ENCODE results near the gene LARGE1. TPM values are rescaled to one million over a fixed set of nuclear protein-coding genes. Genes with fewer than 3 reads are reported as not detected.

LARGE1 gene
- total RNA-seq, 1 donor from 2014 or later = 35.7 TPM

GRCh38 chr22:33706100-33706499 lies 214.2 kb downstream of the LARGE1 start:
- peaks cover 6% of the 10 kb centered on the region for H3K36me3 Mint-ChIP-seq
- TF ChIP-seq, protein P1, sequence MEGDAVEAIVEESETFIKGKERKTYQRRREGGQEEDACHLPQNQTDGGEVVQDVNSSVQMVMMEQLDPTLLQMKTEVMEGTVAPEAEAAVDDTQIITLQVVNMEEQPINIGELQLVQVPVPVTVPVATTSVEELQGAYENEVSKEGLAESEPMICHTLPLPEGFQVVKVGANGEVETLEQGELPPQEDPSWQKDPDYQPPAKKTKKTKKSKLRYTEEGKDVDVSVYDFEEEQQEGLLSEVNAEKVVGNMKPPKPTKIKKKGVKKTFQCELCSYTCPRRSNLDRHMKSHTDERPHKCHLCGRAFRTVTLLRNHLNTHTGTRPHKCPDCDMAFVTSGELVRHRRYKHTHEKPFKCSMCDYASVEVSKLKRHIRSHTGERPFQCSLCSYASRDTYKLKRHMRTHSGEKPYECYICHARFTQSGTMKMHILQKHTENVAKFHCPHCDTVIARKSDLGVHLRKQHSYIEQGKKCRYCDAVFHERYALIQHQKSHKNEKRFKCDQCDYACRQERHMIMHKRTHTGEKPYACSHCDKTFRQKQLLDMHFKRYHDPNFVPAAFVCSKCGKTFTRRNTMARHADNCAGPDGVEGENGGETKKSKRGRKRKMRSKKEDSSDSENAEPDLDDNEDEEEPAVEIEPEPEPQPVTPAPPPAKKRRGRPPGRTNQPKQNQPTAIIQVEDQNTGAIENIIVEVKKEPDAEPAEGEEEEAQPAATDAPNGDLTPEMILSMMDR (IDR thresholded peaks at IDR 0.05; ENCODE audit: unreplicated experiment) = no peak
- H3K4me1 Mint-ChIP-seq = peaks cover 12% of the 10 kb centered on the region
- DNase-seq (ENCODE audit: low spot score in 2 of 2, unreplicated experiment in 2 of 2) = no peak
- H3K27ac Mint-ChIP-seq = no peak overlapping the region
- no peak overlapping the region for H3K4me3 Mint-ChIP-seq
- H3K9me3 Mint-ChIP-seq = peaks cover 18% of the 10 kb centered on the region
- H3K27me3 Mint-ChIP-seq (ENCODE audit: low read depth) = no peaks in the 10 kb centered on the region

DNA sequence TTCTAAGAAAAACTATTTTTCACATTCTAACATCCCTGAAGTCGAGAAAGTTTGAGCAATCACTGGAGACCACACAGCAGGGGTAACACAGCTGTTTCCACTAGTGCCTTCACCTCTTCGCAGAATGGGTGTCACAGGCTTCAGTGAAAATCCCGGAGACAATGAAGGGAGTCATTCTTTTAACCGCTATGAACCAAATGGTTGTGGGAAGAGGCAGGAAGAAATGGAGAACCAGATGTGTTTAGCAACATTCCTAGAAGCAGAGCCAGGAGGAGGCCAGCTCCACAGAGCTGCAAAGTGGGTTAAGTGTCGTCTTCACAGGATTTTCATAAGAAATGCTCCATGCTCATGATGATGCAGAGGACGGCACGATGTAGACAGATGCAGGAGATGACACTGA lies 221.1 kb downstream of the LARGE1 start:
- H3K27me3 Mint-ChIP-seq (ENCODE audit: low read depth) = no peaks in the 10 kb centered on the region
- no peaks in the 10 kb centered on the region for H3K4me1 Mint-ChIP-seq
- H3K36me3 Mint-ChIP-seq = peaks cover 3% of the 10 kb centered on the region

GRCh38 chr22:33697640-33698039 lies 222.6 kb downstream of the LARGE1 start:
- H3K4me1 Mint-ChIP-seq = no peaks in the 10 kb centered on the region
- no peaks in the 10 kb centered on the region for H3K27me3 Mint-ChIP-seq (ENCODE audit: low read depth)
- peaks cover 3% of the 10 kb centered on the region for H3K36me3 Mint-ChIP-seq
- no peak overlapping the region for H3K4me3 Mint-ChIP-seq
- DNase-seq (ENCODE audit: low spot score in 2 of 2, unreplicated experiment in 2 of 2) = no peak
- H3K9me3 Mint-ChIP-seq = peaks cover 7% of the 10 kb centered on the region
- TF ChIP-seq, protein P1 (IDR thresholded peaks at IDR 0.05; ENCODE audit: unreplicated experiment) = no peak
- H3K27ac Mint-ChIP-seq = no peak overlapping the region

More for the DNA sequence above, 221.1 kb downstream of the LARGE1 start:
- DNase-seq (ENCODE audit: low spot score in 2 of 2, unreplicated experiment in 2 of 2) = no peak
- TF ChIP-seq, protein P1 (IDR thresholded peaks at IDR 0.05; ENCODE audit: unreplicated experiment) = no peak
- peaks cover 13% of the 10 kb centered on the region for H3K9me3 Mint-ChIP-seq
- no peak overlapping the region for H3K4me3 Mint-ChIP-seq
- H3K27ac Mint-ChIP-seq = no peak overlapping the region

DNA sequence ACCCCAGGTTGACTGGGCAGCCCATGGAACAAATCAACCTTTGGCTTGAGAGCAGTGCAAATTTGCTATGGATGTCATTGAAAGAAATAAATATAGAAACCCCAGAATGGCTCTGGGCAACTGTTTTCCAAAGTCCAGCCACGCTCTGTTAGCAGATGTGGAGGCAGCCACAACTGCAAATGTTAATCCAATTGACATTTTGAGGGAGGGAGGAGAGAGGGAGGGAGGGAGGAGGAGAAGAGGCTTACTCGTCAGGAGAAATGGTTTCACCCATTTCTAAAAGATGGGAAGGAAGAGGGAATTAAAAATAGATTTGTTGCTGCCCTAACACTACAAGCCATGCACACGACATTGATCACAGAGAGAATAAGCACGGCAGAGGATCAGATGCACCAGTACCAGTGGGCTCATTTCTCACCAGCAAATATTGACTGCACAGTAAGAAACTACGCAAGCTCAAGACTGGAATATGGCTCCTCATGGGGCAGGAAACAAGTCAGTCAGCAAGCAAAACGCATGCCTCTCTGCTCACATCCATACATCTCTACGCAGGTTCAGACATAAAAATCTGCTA lies 229.1 kb downstream of the LARGE1 start:
- no peaks in the 10 kb centered on the region for H3K27me3 Mint-ChIP-seq (ENCODE audit: low read depth)
- no peak overlapping the region for H3K4me3 Mint-ChIP-seq
- peaks cover 4% of the 10 kb centered on the region for H3K9me3 Mint-ChIP-seq
- TF ChIP-seq, protein P1 (IDR thresholded peaks at IDR 0.05; ENCODE audit: unreplicated experiment) = no peak
- DNase-seq (ENCODE audit: low spot score in 2 of 2, unreplicated experiment in 2 of 2) = no peak
- peaks cover 3% of the 10 kb centered on the region for H3K36me3 Mint-ChIP-seq
- no peaks in the 10 kb centered on the region for H3K4me1 Mint-ChIP-seq
- H3K27ac Mint-ChIP-seq = no peak overlapping the region

DNA sequence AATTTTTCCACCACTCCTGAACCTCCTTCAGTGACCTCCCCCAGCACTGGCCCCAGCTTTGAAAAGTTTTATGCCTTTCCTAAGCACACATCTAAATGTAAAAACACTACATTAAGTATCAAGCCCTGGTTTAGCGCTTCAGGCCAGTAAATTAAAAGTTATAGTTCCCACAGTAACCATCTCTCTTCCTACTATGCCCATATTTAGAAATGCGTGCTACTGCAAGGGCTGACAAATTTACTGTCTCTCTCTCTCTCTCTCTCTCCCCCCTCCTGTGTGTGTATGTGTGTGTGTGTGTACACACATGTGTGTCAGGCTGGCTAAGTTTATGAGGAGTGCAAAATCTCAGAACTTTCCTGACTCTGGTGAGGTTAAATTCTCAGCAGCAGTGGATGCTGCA lies 231.4 kb downstream of the LARGE1 start:
- H3K9me3 Mint-ChIP-seq = peaks cover 4% of the 10 kb centered on the region
- no peak overlapping the region for H3K4me3 Mint-ChIP-seq
- DNase-seq (ENCODE audit: low spot score in 2 of 2, unreplicated experiment in 2 of 2) = no peak
- TF ChIP-seq, protein P1 (IDR thresholded peaks at IDR 0.05; ENCODE audit: unreplicated experiment) = no peak
- no peaks in the 10 kb centered on the region for H3K4me1 Mint-ChIP-seq
- no peak overlapping the region for H3K27ac Mint-ChIP-seq
- H3K36me3 Mint-ChIP-seq = peaks cover 3% of the 10 kb centered on the region
- H3K27me3 Mint-ChIP-seq (ENCODE audit: low read depth) = no peaks in the 10 kb centered on the region

GRCh38 chr22:33687464-33687863 lies 232.8 kb downstream of the LARGE1 start:
- Mint-ChIP-seq H3K36me3 (no peaks in the 10 kb centered on the region), H3K4me3 (no peak overlapping the region), H3K27me3 (ENCODE audit: low read depth) (no peaks in the 10 kb centered on the region), H3K9me3 (no peaks in the 10 kb centered on the region), H3K27ac (no peak overlapping the region), H3K4me1 (no peaks in the 10 kb centered on the region)
- DNase-seq (ENCODE audit: low spot score in 2 of 2, unreplicated experiment in 2 of 2) = no peak
- TF ChIP-seq, protein P1 (IDR thresholded peaks at IDR 0.05; ENCODE audit: unreplicated experiment) = no peak

Measured in mesothelial cell of epicardium (in vitro differentiated cells).